Measurements from ENCODE around the gene SEBOX. TPM values are rescaled to one million over a fixed set of nuclear protein-coding genes. Genes with fewer than 3 reads are reported as not detected.
A peak's percentile ranks its signal among the peaks of the same experiment; 100 is the strongest.

The SEBOX gene
- total and polyA plus RNA-seq, 11 donors: not detected

DNA sequence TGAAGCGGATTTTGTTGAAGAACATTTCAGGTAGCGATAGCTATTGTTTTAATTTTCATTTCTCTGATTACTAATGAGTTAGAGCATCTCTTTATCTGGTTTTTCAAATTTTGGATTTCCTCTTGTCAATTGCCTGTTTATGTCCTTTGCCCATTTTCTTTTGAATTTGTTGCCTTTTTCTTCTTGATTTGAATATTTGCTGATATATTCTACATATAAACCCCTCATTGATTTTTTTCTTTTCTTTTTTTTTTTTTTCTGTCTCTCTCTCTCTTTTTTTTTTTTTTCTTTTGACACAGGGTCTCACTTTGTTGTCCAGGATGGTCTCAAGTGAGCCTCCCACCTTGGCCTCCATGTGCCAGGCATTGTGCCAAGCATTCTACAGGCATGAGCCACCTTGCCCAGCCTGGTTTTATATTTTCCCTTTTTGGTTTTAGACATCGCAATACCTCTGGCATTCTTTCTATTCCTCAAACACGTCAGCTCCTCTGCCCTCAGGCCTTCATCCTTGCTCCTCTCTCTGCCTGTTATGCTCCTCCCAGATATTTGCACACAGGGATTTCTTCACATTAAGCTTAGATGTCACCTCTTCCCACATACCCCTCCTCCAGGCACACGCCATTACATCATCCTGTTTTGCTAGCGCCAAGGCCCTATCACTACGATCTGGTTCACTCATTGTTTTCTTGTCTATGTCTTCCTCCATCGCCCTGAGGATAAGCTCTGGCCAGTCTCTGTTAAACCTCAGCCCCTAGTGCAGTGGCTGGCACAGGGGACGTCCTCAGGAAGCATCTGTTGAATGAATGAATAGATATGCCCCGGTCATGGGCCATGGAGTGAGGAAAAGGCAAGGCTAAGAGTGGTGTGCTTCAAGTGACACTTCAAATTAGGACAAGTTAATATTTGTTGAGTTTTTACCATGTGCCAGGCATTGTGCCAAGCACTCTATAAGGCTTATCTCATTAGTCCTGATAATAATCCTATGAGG is 15.1 kb upstream of the SEBOX start:
- DNase-seq (no peak), ATAC-seq (no peak)
- Histone ChIP-seq H3K9me3 (no peaks in the 10 kb centered on the region), H3K27me3 (peaks cover 0 to 8% (median 0%) of the 10 kb centered on the region in 9 donors), H3K27ac (no peak overlapping the region), H3K4me3 (no peak overlapping the region), H3K4me1 (peaks cover 0 to 24% (median 4%) of the 10 kb centered on the region in 12 donors), H3K36me3 (no peaks in the 10 kb centered on the region)
- intact Hi-C loops (cut with DNase I): loop anchor here in 1 of 10 donors (10.0 kb wide), 1 partner anchor 65 kb away; the partner anchor contains the start of gene TMEM97
- TF ChIP-seq, protein P1, sequence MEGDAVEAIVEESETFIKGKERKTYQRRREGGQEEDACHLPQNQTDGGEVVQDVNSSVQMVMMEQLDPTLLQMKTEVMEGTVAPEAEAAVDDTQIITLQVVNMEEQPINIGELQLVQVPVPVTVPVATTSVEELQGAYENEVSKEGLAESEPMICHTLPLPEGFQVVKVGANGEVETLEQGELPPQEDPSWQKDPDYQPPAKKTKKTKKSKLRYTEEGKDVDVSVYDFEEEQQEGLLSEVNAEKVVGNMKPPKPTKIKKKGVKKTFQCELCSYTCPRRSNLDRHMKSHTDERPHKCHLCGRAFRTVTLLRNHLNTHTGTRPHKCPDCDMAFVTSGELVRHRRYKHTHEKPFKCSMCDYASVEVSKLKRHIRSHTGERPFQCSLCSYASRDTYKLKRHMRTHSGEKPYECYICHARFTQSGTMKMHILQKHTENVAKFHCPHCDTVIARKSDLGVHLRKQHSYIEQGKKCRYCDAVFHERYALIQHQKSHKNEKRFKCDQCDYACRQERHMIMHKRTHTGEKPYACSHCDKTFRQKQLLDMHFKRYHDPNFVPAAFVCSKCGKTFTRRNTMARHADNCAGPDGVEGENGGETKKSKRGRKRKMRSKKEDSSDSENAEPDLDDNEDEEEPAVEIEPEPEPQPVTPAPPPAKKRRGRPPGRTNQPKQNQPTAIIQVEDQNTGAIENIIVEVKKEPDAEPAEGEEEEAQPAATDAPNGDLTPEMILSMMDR (IDR thresholded peaks at IDR 0.05): no peak
- no peak for TF ChIP-seq POLR2A (IDR thresholded peaks at IDR 0.05)
- WGBS, 4 donors: 72 to 78% (median 75%) methylated on average over 10 of the region's 10 CpGs

DNA sequence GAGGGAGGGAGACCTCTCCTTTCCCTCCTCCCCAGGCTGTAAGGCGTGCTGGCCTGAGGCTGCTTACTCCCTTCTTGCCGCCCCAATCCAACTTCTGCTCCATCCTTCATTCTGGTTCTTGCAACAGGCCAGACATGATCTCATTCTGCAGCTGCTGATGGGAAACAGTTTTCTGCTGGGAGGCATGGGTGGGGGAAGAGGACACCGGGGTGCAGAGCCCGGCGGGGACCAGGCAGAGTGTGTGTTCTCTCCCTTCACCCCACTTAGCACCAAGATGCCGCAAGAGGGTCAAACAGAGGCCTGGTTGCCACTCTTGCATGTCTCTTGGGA is 7.9 kb upstream of the SEBOX start:
- no peak for ATAC-seq
- peaks cover 7 to 39% (median 25%) of the 10 kb centered on the region in 12 donors for H3K4me1 ChIP-seq
- no peaks in the 10 kb centered on the region for H3K27me3 ChIP-seq
- H3K36me3 ChIP-seq: no peaks in the 10 kb centered on the region
- H3K9me3 ChIP-seq: no peaks in the 10 kb centered on the region
- DNase-seq: no peak
- WGBS, 4 donors: 77 to 89% (median 84%) methylated on average over 6 of the region's 6 CpGs
- intact Hi-C loops (cut with DNase I): loop anchor here in 1 of 10 donors (10.0 kb wide), 1 partner anchor 58 kb away; the partner anchor contains the start of gene TMEM97
- H3K4me3 ChIP-seq: peak overlapping the region in 7 of 12 donors; percentile 60 to 85 (median 66)
- no peak overlapping the region for H3K27ac ChIP-seq
- TF ChIP-seq, protein P1 (IDR thresholded peaks at IDR 0.05): no peak
- no peak for TF ChIP-seq POLR2A (IDR thresholded peaks at IDR 0.05)

DNA sequence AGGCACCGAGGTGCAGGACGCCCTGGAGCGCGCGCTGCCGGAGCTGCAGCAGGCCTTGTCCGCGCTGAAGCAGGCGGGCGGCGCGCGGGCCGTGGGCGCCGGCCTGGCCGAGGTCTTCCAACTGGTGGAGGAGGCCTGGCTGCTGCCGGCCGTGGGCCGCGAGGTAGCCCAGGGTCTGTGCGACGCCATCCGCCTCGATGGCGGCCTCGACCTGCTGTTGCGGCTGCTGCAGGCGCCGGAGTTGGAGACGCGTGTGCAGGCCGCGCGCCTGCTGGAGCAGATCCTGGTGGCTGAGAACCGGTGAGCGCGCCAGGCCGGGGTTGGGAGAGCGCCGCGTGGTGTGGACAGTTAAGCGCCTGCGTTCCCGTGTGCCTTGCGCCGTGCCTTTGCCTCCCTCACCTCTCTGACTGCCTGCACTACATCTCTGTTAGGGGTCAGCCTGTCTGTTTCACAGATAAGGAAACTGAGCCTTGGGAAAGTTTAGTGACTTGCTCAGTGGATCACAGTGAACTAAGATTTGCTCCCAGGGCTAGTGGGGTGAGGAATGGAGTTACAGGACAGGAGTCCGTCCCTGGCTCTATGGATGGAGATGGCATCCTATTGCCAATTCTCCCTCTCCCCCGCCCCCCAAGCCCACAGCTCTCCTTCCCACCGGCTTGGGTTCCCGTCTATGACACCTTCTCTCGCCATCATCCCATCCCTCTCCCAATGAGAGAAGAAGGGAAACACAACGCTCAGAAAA is 7.4 kb upstream of the SEBOX start:
- Histone ChIP-seq H3K9me3 (no peaks in the 10 kb centered on the region), H3K27ac (peak overlapping the region in 11 of 12 donors; percentile 62 to 86 (median 78)), H3K4me1 (peaks cover 7 to 39% (median 25%) of the 10 kb centered on the region in 12 donors), H3K4me3 (peak overlapping the region; percentile 47 to 85 (median 64)), H3K27me3 (no peaks in the 10 kb centered on the region), H3K36me3 (peaks cover 0 to 4% (median 0%) of the 10 kb centered on the region in 9 donors)
- intact Hi-C loops (cut with DNase I): loop anchor here in 1 of 10 donors (10.0 kb wide), 1 partner anchor 58 kb away; the partner anchor contains the start of gene TMEM97
- TF ChIP-seq, protein P1 (IDR thresholded peaks at IDR 0.05): no peak
- TF ChIP-seq POLR2A (IDR thresholded peaks at IDR 0.05): no peak
- no peak for DNase-seq
- peak in 2 of 4 donors; percentile 0 to 2 for ATAC-seq
- WGBS, 4 donors: 8 to 18% (median 13%) methylated on average over 30 to 53 of the region's 53 CpGs

Measured in heart left ventricle (tissue), 16 donors.